Rectal smooth muscle tissue (tissue), 1 donor: ENCODE measurements around the gene VTCN1.

Source experiments
- H3K27ac ChIP-seq: one replicate; pipeline ENCODE4 v1.7.0; 2013; ENCODE audit warnings: low read depth, low read length, inconsistent platforms
- H3K27me3 ChIP-seq: one replicate; pipeline ENCODE4 v1.7.0; 2013; ENCODE audit warnings: low read length; ENCODE audit not compliant: control insufficient read depth, insufficient read depth
- H3K36me3 ChIP-seq: one replicate; pipeline ENCODE4 v1.7.0; 2013; ENCODE audit warnings: low read length; ENCODE audit not compliant: control insufficient read depth, insufficient read depth
- H3K4me1 ChIP-seq: one replicate; pipeline ENCODE4 v1.7.0; 2013; ENCODE audit warnings: low read length; ENCODE audit not compliant: control insufficient read depth, insufficient read depth
- H3K4me3 ChIP-seq: one replicate; pipeline ENCODE4 v1.7.0; 2013; ENCODE audit warnings: low read length
- H3K9ac ChIP-seq: one replicate; pipeline ENCODE4 v1.7.0; 2013; ENCODE audit warnings: low read length

VTCN1 gene

GRCh38 chr1:117147856-117148588, 62.7 kb downstream of the VTCN1 start:
- H3K4me1 ChIP-seq = no peaks in the 10 kb centered on the region
- no peak overlapping the region for H3K9ac ChIP-seq
- H3K4me3 ChIP-seq = no peak overlapping the region
- no peaks in the 10 kb centered on the region for H3K36me3 ChIP-seq
- H3K27ac ChIP-seq = no peak overlapping the region
- H3K27me3 ChIP-seq = no peaks in the 10 kb centered on the region

DNA sequence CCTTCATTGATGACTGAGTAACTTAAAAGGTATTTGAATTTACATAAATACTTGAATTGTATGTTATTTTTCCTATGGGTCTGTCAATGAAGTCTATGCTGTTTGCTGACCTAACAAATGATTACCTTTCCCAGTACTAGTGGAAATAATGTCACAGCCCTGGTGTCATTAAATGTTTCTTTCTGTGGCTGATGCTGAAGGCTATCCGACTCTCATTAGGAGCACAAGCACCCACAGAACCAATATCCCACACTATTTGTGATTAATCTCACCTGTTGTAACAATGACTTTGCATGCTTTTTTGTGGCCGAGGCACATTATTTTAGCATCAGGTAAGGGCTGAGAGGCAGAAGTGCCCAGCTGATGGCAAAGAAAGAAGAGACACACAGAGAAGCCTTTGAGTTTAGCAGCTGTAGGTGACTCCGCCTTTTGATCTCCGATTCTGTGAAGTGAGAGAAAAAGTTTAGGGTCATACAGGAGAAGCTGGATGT, 63.3 kb downstream of the VTCN1 start:
- Histone ChIP-seq H3K9ac (no peak overlapping the region), H3K4me1 (no peaks in the 10 kb centered on the region), H3K27me3 (no peaks in the 10 kb centered on the region), H3K36me3 (no peaks in the 10 kb centered on the region), H3K4me3 (no peak overlapping the region), H3K27ac (no peak overlapping the region)

DNA sequence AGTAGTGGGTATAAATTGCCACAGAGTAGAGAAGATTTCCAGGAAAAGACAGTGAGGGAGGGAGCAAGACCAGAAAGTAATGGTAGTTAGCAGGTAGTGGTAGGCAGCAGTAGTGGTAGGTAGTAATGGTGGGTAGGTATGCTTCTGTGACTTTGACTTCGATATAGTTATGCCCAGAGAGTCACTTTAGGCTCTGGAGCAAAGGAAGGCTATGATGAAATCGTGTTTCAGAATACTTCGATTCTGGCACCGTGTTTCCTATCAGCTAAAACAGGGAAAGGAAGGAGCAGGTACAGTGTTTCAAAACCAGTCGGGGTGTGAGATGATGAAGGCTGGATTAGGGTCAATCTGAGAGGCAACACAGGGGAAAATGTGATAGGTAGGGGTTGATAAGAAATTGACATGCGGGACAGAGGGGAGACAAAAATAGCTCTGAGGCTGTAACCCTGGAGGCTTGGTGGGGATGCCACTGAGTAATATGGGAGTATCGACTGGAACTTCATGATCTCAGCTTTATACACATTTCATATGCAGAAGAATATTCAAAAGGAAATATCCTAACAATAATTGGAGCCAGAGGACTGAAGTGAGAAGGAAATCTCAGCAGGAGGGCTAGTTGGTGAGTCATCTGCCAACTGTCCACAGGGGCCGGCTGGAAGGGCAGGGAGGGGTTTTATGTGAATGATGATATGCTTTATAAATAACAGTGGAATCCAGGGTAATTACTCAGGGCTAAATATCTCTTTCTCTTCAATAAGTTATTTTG, 64.0 kb downstream of the VTCN1 start:
- H3K4me3 ChIP-seq = no peak overlapping the region

GRCh38 chr1:117146072-117146471, 64.7 kb downstream of the VTCN1 start:
- Histone ChIP-seq H3K4me3 (no peak overlapping the region), H3K9ac (no peak overlapping the region), H3K4me1 (no peaks in the 10 kb centered on the region), H3K36me3 (no peaks in the 10 kb centered on the region), H3K27ac (no peak overlapping the region), H3K27me3 (no peaks in the 10 kb centered on the region)

More for the DNA sequence above, 64.0 kb downstream of the VTCN1 start:
- no peaks in the 10 kb centered on the region for H3K4me1 ChIP-seq
- H3K9ac ChIP-seq = no peak overlapping the region
- H3K27ac ChIP-seq = no peak overlapping the region
- no peaks in the 10 kb centered on the region for H3K36me3 ChIP-seq
- H3K27me3 ChIP-seq = no peaks in the 10 kb centered on the region

DNA sequence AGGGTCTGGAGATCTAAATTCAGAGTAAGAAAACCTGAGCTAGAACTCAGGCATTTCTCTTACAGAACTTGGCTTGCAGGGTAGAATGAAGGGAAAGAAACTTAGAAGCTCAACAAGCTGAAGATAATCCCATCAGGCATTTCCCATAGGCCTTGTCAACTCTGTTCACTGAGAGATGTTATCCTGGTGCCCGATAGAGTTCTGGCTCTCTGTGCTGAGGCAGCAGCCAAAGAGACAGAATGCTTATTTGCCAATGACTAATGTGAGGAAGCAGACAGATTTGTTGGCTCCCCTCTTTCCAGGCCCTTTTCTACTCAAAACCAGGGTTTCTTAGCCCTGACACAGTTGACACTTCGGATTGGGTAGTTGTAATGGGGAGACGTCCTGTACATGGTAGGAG, 66.9 kb downstream of the VTCN1 start:
- H3K27ac ChIP-seq = no peak overlapping the region
- H3K4me1 ChIP-seq = no peaks in the 10 kb centered on the region
- H3K9ac ChIP-seq = no peak overlapping the region
- no peak overlapping the region for H3K4me3 ChIP-seq
- no peaks in the 10 kb centered on the region for H3K36me3 ChIP-seq
- no peaks in the 10 kb centered on the region for H3K27me3 ChIP-seq

DNA sequence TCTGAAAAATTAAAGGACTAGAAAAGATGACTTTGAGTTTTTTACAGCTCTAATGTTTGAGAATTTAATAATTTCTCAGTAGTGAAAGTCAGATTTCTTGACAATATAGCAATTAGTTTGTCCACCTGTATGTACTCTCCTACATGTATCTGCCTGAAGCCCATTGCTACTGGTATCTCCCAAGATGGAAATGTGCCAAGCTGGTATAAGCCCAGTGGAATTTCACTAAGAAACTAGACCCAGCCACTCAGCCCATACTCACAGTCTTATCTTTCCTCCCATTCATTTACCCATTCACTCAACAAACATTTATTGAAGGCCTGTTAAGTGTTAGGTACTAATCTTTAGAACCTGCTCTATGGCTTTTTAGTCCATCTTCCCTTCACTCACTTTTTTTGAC, 67.6 kb downstream of the VTCN1 start:
- no peaks in the 10 kb centered on the region for H3K4me1 ChIP-seq

DNA sequence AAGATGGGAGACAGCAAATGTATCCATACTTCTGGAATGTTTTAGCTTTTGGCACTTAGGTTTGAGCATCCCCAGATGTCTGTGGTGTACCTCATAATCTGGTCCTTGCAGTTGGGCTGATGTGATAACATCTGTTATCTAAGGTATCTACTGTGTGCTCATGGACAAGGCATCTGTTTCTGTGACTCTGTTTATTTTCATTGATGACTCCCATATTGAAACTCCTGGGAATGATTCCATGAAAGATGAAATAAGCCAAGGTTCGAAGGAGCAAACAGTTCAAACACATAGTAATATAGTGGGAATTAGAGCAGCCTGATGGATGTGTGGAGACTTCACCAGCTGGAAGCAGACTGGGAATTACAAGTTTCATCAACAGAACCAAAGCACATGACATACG, 68.5 kb downstream of the VTCN1 start:
- Histone ChIP-seq H3K4me1 (no peaks in the 10 kb centered on the region), H3K27ac (no peak overlapping the region), H3K36me3 (no peaks in the 10 kb centered on the region), H3K4me3 (no peak overlapping the region), H3K27me3 (no peaks in the 10 kb centered on the region), H3K9ac (no peak overlapping the region)

More for the DNA sequence above, 67.6 kb downstream of the VTCN1 start:
- Histone ChIP-seq H3K36me3 (no peaks in the 10 kb centered on the region), H3K4me3 (no peak overlapping the region), H3K27ac (no peak overlapping the region), H3K9ac (no peak overlapping the region), H3K27me3 (no peaks in the 10 kb centered on the region)

DNA sequence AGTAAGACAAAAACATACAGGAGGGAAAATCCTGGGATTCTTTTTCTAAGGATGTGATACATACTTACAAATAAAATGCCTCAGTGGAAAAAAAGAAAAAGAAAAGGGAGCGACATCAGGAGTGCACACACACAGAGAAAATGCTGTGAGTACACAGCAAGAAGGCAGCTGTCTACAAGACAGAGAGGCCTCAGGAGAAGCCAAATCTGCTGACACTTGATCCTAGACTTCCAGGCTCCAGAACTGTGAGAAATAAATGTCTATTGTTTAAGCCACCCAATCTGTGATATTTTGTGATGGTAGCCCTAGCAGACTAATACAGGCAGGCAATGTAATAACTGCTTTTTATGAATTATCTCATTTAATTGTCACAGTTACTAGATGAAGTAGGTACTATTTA, 72.2 kb downstream of the VTCN1 start:
- no peaks in the 10 kb centered on the region for H3K4me1 ChIP-seq
- H3K27me3 ChIP-seq = no peaks in the 10 kb centered on the region
- no peak overlapping the region for H3K4me3 ChIP-seq
- H3K27ac ChIP-seq = no peak overlapping the region
- H3K36me3 ChIP-seq = no peaks in the 10 kb centered on the region
- H3K9ac ChIP-seq = no peak overlapping the region

- H3K4me1 ChIP-seq = no peaks in the 10 kb centered on the region
- no peaks in the 10 kb centered on the region for H3K27me3 ChIP-seq
- H3K4me3 ChIP-seq = no peak overlapping the region
- H3K36me3 ChIP-seq = no peaks in the 10 kb centered on the region
- H3K9ac ChIP-seq = no peak overlapping the region
- H3K27ac ChIP-seq = no peak overlapping the region
Observed at GRCh38 chr1:117138106-117138505, 72.6 kb downstream of the VTCN1 start.

DNA sequence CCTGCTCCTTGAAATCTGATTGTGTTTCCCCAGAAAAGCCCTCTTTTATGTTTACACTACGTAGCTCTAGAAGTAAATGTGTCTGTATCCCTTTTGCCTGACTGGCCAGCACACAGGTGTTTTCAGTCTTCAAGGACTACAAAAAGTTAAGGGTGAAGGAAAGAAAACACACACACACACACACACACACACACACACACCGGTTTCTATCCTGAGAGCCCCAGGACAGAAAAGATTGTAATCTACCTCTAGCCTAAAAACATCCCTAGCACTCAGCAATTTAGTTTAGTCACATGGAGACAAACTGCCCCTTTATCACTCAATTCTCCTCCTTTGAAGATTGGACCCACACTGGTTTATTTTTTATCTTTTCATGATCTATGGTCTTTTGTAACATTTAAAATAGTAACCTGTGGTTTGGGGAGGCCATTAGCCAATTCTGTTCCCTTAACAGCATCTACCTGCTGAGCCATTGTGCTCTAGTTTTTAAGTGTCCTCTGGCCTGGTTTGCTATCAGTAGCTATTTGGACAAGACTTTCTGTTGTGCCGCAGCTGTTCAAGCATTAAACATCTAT, 73.4 kb downstream of the VTCN1 start:
- no peak overlapping the region for H3K27ac ChIP-seq
- no peaks in the 10 kb centered on the region for H3K36me3 ChIP-seq
- H3K4me3 ChIP-seq = no peak overlapping the region
- H3K4me1 ChIP-seq = no peaks in the 10 kb centered on the region
- H3K9ac ChIP-seq = no peak overlapping the region
- H3K27me3 ChIP-seq = no peaks in the 10 kb centered on the region

- Histone ChIP-seq H3K9ac (no peak overlapping the region), H3K4me1 (no peaks in the 10 kb centered on the region), H3K4me3 (no peak overlapping the region), H3K27me3 (no peaks in the 10 kb centered on the region), H3K36me3 (no peaks in the 10 kb centered on the region), H3K27ac (no peak overlapping the region)
Observed at GRCh38 chr1:117136749-117137148, 74.0 kb downstream of the VTCN1 start.

DNA sequence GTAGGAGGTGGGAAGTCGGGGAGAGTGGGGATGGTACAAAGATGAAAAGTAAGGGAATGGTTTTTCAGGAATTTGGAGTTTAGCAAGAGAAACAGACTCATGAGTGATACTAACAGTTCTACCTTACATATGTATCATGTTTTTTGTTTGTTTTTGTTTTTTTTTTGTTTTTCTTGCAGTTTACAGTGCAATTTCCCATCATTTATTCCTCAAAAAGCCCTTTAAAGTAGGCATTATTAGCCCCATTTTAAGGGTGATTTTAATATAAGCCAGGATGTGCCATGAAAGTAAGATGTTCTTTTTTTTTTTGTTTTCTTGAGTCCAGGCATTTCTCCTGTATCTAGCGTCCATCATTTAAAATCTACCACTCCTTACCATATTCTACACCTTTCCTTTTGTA, 75.4 kb downstream of the VTCN1 start:
- H3K27me3 ChIP-seq = no peaks in the 10 kb centered on the region

More for the DNA sequence above, 75.4 kb downstream of the VTCN1 start:
- Histone ChIP-seq H3K27ac (no peak overlapping the region), H3K4me3 (no peak overlapping the region), H3K36me3 (no peaks in the 10 kb centered on the region), H3K9ac (no peak overlapping the region), H3K4me1 (no peaks in the 10 kb centered on the region)
